ENCODE results near the gene GALNT12.

The GALNT12 gene

GRCh38 chr9:98804083-98804482 lies 3.4 kb upstream of the GALNT12 start:
- no peak for DNase-seq (ENCODE audit: low read depth in 2 of 2)

- DNase-seq (ENCODE audit: low read depth in 2 of 2) = peak in 1 of 2 experiments; percentile 6
Measured at GRCh38 chr9:98805506-98806272, 1.8 kb upstream of the GALNT12 start.

DNA sequence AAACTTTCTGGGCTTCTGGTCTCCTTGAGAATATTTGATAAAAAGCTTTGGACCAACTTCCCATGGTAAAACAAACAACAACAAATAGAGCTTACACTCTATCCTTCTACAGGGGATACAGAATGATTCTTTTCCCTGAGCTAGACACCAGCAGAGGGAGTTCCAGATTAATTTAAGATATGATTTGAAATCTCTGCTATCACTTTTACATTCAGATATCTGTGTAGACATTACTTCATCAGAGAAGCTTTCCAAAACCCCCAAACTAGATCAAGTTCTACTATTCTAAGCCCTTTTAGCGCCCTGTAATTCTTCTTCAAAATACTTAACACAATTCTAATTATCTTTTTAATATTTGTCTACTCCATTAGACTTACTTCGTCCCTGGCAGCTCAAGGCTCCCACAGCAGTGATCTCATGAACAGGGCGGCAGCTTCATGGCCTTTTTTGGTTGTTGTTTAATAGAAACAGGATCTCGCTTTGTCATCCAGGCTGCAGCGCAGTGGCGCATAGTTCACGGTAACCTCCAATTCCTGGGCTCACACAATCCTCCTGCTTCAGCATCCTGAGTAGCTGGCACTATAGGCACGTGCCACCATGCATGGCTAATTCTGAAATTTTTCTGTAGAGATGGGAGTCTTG lies 955 bp upstream of the GALNT12 start:
- no peak for DNase-seq (ENCODE audit: low read depth in 2 of 2)

DNA sequence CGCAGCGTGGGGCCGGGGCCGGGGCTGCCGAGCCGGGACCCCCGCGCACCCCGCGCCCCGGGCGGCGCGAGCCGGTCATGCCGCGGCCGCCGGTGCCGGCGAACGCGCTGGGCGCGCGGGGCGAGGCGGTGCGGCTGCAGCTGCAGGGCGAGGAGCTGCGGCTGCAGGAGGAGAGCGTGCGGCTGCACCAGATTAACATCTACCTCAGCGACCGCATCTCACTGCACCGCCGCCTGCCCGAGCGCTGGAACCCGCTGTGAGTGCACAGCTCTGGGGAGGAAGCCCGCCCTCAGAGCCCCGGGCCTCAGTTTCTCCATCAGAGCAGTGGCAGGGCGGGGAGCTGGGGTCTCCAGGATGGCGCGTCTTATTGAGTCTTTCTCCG lies 335 bp downstream of the GALNT12 start:
- DNase-seq (ENCODE audit: low read depth in 2 of 2) = no peak

DNA sequence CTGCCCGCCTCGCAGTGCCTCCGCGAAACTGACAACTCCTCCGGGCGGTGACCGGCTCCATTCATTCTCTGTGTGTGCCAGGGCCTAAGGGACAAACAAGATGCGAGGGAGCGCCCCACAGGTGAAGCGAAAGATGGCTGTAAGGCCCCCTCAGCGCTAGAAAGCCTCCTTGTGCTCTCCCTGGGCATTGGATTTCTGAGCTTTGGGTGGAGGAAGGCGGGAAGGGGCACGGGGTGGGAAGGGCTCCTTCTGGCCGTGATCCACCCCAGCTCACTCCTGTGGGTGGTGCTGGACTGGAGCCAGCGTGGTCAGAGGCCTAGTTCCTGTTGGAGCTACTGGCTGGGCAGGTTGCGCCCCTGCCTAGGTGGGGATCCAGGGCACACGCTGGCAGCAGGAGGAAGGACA lies 943 bp downstream of the GALNT12 start:
- no peak for DNase-seq (ENCODE audit: low read depth in 2 of 2)

- DNase-seq (ENCODE audit: low read depth in 2 of 2) = no peak
Measured at GRCh38 chr9:98808875-98809274, 1.4 kb downstream of the GALNT12 start.

- DNase-seq (ENCODE audit: low read depth in 2 of 2) = no peak
Measured at GRCh38 chr9:98809311-98810101, 2.0 kb downstream of the GALNT12 start.

- no peak for DNase-seq (ENCODE audit: low read depth in 2 of 2)
Measured at GRCh38 chr9:98810102-98810842, 2.8 kb downstream of the GALNT12 start.

DNA sequence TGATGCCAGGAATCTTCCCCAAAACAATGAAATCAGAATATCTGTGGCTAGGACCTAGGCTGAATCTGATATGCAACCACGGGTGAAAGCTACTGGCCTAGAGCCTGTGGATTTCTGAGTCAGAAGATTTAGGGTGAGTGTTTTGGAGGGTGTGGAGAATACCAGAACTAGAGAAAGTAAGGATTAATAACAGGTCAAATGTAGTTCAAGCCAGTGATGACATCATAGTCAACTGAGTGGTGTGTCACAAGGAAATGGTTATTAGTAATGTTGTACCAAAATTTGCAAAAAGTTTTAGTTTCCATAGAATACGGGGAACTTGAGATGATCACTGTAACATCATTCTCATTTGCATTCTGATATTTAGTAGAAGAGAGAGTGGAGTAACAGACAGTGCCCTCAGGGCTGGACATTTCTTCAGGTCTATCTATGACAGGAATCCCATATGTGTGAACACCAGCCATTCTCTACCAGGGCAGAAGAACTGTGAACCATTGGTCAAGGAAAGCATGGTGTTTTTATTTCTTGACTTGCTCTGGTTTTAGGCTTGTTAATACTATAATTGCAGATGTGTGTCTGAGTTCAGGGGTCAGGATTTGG lies 3.7 kb downstream of the GALNT12 start:
- peak; percentile 57 to 61 for DNase-seq (ENCODE audit: low read depth in 2 of 2)

DNA sequence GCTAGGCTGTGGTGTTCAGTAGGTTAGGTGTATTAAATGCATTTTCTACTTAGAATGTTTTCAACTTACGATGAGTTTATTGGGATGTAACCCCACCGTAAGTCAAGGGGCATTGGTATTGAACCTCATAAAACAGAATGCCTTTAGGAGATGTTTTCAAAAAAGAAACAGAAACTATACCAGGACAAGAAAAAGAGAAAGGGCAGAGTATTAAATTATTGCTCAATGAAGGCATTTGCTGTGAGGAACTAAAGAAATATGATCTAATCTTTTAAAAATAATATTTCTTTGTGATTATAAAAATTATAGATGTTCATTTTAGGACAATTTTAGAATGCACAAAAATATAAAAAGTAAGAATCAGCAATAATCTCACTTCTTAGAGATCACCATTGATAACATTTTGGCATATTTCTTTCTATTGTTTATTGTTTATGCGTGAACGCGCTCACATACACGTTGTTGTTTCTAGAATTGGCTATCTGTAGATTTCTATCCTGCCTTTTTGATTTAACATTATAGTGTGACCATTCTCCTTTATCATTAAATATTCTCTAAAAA lies 8.0 kb downstream of the GALNT12 start:
- no peak for DNase-seq (ENCODE audit: low read depth in 2 of 2)

GRCh38 chr9:98818764-98819163 lies 11.3 kb downstream of the GALNT12 start:
- DNase-seq (ENCODE audit: low read depth in 2 of 2) = no peak

DNA sequence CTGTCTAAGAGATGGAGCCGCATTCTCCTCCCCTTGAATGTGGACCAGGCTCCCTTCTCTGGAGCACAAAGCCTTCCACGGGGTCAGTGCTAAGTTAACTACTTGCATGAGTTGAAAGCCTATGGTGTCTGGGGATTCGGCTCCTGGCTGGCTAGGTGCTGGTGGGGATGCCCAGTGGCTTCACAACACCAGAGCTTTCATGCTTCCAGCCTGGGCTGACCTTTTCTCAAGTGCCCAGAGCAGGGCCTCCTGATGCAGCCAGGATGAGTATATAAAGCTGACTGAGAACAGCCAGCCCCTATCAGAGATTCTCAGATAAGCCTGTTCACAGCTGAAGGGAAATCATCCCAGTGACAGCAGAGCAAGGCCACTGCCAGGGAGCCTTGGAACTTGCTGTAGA lies 11.8 kb downstream of the GALNT12 start:
- DNase-seq (ENCODE audit: low read depth in 2 of 2) = no peak

- no peak for DNase-seq (ENCODE audit: low read depth in 2 of 2)
Measured at GRCh38 chr9:98821831-98822230, 14.4 kb downstream of the GALNT12 start.

DNA sequence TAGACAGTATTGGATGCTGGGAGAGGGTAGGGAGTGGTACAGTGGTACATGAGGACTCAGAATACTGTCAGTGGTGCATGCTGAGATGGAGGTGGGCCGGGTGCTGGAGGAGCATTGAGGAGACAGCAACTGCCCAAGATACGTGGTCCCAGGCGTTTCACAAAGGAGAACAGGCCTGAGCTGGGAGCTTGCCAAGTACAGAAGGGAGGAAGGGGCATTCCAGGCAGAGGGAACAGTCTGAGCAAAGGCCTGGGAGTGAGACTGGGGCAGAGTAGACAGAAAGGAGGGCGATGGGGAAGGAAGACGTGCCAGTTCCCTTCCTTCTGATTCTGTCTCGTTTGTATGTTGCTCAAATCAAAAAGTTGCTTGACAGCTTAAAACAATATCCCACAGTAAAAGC lies 15.2 kb downstream of the GALNT12 start:
- DNase-seq (ENCODE audit: low read depth in 2 of 2) = no peak

- DNase-seq (ENCODE audit: low read depth in 2 of 2) = no peak
Measured at GRCh38 chr9:98823666-98824334, 16.3 kb downstream of the GALNT12 start.

DNA sequence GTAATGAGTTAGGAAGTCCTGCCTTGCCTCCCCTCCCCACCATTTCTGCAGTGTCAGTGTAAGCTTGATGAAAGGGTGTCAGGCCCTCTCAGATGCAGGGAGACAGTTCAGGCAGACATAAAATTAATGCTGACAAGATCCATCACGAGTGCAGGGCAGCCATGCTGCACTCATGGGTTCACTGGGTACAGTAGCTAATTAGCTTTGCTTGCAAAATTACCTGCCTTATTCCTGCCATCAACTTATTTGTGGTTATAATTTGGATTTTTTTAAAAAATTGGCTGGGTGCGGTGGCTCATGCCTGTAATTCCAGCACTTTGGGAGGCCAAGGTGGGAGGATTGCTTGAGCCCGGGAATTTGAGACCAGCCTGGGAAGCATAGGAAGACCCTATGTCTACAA lies 17.9 kb downstream of the GALNT12 start:
- DNase-seq (ENCODE audit: low read depth in 2 of 2) = no peak

GRCh38 chr9:98826716-98827115 lies 19.2 kb downstream of the GALNT12 start:
- no peak for DNase-seq (ENCODE audit: low read depth in 2 of 2)

DNA sequence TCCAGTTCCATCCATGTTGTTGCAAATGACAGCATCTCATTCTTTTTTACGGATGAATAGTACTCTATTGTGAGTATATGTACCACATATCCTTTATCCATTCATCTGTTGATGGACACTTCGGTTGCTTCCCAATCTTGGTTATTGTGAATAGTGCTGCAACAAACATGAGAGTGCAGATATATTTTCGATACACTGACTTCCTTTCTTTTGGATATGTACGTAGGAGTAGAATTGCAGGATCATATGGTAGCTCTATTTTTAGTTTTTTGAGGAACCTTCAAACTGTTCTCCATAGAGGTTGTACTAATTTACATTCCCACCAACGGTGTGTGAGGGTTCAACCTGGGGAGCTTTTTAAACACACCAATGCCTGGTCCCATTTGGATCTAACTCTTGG lies 22.3 kb downstream of the GALNT12 start:
- DNase-seq (ENCODE audit: low read depth in 2 of 2) = no peak

- no peak for DNase-seq (ENCODE audit: low read depth in 2 of 2)
Measured at GRCh38 chr9:98830554-98830953, 23.1 kb downstream of the GALNT12 start.

- no peak for DNase-seq (ENCODE audit: low read depth in 2 of 2)
Measured at GRCh38 chr9:98831696-98832095, 24.2 kb downstream of the GALNT12 start.

- DNase-seq (ENCODE audit: low read depth in 2 of 2) = no peak
Measured at GRCh38 chr9:98832768-98833089, 25.3 kb downstream of the GALNT12 start.
